ENCODE measurements around the gene LRIG2. TPM values are rescaled to one million over a fixed set of nuclear protein-coding genes. Genes with fewer than 3 reads are reported as not detected.

LRIG2 gene
- total and polyA plus RNA-seq, 2 of the 13 experiments (the other 11 are each of a cell fraction or from before 2014, with no cell fraction given) = 8.1 to 12.2 TPM

DNA sequence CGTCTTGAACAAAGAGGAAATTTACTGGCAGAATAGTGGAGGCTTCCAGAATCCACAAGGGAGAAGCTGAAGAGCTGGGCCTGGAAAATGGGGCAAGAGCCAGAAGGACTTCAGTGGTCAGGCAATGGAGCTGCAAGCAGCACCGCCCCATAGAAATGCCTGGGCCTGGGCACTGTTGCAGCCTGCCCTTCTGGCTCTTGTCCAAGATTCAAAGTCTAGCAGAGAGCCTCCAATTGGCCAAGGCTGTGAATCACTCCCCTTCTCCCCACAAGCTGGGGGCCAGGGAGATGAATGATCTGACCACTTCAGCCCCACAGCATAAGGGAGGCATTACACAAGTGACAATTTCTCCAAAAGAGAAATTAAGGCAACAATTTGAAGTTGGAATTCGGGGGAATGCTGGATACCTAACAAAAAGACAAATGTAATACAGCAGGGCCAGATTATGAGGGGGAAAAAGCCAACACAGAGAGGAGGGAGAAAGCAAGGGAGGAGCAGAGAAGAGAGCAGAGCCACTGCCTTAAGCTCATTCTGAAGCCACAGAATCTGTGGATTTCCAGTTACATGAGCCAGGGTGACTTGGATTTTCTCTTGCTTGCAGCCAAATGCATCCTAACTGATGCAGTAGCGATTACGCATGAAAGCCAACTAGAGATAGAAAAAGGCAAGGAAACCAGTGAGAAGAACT lies 80.3 kb downstream of the LRIG2 start (continued):
- TF ChIP-seq, protein P1, sequence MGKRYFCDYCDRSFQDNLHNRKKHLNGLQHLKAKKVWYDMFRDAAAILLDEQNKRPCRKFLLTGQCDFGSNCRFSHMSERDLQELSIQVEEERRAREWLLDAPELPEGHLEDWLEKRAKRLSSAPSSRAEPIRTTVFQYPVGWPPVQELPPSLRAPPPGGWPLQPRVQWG (CRISPR knock-in tag; IDR thresholded peaks at IDR 0.05; ENCODE audit: borderline replicate concordance, low read depth) = no peak
- TF ChIP-seq, protein P2, sequence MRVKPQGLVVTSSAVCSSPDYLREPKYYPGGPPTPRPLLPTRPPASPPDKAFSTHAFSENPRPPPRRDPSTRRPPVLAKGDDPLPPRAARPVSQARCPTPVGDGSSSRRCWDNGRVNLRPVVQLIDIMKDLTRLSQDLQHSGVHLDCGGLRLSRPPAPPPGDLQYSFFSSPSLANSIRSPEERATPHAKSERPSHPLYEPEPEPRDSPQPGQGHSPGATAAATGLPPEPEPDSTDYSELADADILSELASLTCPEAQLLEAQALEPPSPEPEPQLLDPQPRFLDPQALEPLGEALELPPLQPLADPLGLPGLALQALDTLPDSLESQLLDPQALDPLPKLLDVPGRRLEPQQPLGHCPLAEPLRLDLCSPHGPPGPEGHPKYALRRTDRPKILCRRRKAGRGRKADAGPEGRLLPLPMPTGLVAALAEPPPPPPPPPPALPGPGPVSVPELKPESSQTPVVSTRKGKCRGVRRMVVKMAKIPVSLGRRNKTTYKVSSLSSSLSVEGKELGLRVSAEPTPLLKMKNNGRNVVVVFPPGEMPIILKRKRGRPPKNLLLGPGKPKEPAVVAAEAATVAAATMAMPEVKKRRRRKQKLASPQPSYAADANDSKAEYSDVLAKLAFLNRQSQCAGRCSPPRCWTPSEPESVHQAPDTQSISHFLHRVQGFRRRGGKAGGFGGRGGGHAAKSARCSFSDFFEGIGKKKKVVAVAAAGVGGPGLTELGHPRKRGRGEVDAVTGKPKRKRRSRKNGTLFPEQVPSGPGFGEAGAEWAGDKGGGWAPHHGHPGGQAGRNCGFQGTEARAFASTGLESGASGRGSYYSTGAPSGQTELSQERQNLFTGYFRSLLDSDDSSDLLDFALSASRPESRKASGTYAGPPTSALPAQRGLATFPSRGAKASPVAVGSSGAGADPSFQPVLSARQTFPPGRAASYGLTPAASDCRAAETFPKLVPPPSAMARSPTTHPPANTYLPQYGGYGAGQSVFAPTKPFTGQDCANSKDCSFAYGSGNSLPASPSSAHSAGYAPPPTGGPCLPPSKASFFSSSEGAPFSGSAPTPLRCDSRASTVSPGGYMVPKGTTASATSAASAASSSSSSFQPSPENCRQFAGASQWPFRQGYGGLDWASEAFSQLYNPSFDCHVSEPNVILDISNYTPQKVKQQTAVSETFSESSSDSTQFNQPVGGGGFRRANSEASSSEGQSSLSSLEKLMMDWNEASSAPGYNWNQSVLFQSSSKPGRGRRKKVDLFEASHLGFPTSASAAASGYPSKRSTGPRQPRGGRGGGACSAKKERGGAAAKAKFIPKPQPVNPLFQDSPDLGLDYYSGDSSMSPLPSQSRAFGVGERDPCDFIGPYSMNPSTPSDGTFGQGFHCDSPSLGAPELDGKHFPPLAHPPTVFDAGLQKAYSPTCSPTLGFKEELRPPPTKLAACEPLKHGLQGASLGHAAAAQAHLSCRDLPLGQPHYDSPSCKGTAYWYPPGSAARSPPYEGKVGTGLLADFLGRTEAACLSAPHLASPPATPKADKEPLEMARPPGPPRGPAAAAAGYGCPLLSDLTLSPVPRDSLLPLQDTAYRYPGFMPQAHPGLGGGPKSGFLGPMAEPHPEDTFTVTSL (CRISPR knock-in tag; IDR thresholded peaks at IDR 0.05; ENCODE audit: borderline replicate concordance) = no peak
- TF ChIP-seq KDM5A (IDR thresholded peaks at IDR 0.05; ENCODE audit: borderline replicate concordance, low read length) (no peak), ZNF614 (CRISPR knock-in tag; IDR thresholded peaks at IDR 0.05; ENCODE audit: borderline replicate concordance) (no peak), SALL1 (CRISPR knock-in tag; IDR thresholded peaks at IDR 0.05) (peak; percentile 69; the same call in 1 of the 2 replicates), ZNF484 (CRISPR knock-in tag; IDR thresholded peaks at IDR 0.05; ENCODE audit: borderline replicate concordance, low read depth) (no peak), RFXANK (CRISPR knock-in tag; IDR thresholded peaks at IDR 0.05) (no peak), NFIB (CRISPR knock-in tag; IDR thresholded peaks at IDR 0.05; ENCODE audit: borderline replicate concordance) (no peak), ZNF230 (CRISPR knock-in tag; IDR thresholded peaks at IDR 0.05) (no peak)
- TF ChIP-seq, protein P3, sequence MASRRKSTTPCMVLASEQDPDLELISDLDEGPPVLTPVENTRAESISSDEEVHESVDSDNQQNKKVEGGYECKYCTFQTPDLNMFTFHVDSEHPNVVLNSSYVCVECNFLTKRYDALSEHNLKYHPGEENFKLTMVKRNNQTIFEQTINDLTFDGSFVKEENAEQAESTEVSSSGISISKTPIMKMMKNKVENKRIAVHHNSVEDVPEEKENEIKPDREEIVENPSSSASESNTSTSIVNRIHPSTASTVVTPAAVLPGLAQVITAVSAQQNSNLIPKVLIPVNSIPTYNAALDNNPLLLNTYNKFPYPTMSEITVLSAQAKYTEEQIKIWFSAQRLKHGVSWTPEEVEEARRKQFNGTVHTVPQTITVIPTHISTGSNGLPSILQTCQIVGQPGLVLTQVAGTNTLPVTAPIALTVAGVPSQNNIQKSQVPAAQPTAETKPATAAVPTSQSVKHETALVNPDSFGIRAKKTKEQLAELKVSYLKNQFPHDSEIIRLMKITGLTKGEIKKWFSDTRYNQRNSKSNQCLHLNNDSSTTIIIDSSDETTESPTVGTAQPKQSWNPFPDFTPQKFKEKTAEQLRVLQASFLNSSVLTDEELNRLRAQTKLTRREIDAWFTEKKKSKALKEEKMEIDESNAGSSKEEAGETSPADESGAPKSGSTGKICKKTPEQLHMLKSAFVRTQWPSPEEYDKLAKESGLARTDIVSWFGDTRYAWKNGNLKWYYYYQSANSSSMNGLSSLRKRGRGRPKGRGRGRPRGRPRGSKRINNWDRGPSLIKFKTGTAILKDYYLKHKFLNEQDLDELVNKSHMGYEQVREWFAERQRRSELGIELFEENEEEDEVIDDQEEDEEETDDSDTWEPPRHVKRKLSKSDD (CRISPR knock-in tag; IDR thresholded peaks at IDR 0.05; ENCODE audit: low read depth) = no peak
- TF ChIP-seq, protein P4, sequence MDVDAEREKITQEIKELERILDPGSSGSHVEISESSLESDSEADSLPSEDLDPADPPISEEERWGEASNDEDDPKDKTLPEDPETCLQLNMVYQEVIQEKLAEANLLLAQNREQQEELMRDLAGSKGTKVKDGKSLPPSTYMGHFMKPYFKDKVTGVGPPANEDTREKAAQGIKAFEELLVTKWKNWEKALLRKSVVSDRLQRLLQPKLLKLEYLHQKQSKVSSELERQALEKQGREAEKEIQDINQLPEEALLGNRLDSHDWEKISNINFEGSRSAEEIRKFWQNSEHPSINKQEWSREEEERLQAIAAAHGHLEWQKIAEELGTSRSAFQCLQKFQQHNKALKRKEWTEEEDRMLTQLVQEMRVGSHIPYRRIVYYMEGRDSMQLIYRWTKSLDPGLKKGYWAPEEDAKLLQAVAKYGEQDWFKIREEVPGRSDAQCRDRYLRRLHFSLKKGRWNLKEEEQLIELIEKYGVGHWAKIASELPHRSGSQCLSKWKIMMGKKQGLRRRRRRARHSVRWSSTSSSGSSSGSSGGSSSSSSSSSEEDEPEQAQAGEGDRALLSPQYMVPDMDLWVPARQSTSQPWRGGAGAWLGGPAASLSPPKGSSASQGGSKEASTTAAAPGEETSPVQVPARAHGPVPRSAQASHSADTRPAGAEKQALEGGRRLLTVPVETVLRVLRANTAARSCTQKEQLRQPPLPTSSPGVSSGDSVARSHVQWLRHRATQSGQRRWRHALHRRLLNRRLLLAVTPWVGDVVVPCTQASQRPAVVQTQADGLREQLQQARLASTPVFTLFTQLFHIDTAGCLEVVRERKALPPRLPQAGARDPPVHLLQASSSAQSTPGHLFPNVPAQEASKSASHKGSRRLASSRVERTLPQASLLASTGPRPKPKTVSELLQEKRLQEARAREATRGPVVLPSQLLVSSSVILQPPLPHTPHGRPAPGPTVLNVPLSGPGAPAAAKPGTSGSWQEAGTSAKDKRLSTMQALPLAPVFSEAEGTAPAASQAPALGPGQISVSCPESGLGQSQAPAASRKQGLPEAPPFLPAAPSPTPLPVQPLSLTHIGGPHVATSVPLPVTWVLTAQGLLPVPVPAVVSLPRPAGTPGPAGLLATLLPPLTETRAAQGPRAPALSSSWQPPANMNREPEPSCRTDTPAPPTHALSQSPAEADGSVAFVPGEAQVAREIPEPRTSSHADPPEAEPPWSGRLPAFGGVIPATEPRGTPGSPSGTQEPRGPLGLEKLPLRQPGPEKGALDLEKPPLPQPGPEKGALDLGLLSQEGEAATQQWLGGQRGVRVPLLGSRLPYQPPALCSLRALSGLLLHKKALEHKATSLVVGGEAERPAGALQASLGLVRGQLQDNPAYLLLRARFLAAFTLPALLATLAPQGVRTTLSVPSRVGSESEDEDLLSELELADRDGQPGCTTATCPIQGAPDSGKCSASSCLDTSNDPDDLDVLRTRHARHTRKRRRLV (CRISPR knock-in tag; IDR thresholded peaks at IDR 0.05) = no peak

Data from HepG2 (cell line).